ENCODE measurements around the gene LAMA2. TPM values are rescaled to one million over a fixed set of nuclear protein-coding genes. Genes with fewer than 3 reads are reported as not detected.

LAMA2 gene
- total RNA-seq, 3 donors from 2014 or later (not counting 1 experiment from before 2014, with no cell fraction given), result 2.1 to 5.3 (median 3.6) TPM

DNA sequence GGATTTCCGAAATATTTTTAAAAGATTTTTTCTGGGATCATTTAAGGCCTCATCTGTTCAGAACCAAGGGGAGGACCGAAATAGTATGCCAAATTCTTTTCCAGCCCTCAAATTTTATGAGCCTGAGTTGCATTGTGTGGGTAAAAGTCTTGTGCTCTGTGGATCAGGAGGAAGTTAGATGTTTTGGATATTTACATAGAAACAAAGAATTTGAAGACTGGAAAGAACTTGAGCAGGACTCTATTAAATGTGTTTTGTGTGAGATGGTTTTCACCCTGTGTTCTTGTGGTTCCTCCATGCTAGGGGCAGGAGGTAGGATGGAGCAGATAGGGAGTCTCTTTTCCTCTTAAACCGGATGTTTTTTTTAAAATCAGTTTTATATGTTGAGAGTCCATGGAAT lies 329.1 kb downstream of the LAMA2 start:
- Histone ChIP-seq H3K9me3 (ENCODE audit: control insufficient read depth, insufficient read depth, low read length) (no peaks in the 10 kb centered on the region), H3K27me3 (ENCODE audit: control insufficient read depth, insufficient read depth, low read length) (no peaks in the 10 kb centered on the region), H3K4me3 (ENCODE audit: low read length) (no peak overlapping the region), H3K36me3 (ENCODE audit: control insufficient read depth, insufficient read depth, low read length) (no peaks in the 10 kb centered on the region), H3K27ac (ENCODE audit: low read length) (no peak overlapping the region), H3K4me1 (ENCODE audit: control insufficient read depth, insufficient read depth, low read length) (no peaks in the 10 kb centered on the region)
- H3K36me3 Mint-ChIP-seq, result no peaks in the 10 kb centered on the region
- H3K27ac Mint-ChIP-seq, result no peak overlapping the region
- TF ChIP-seq CTCF (IDR thresholded peaks at IDR 0.05), result no peak
- no peak for ATAC-seq
- H3K4me3 Mint-ChIP-seq, result no peak overlapping the region
- intact Hi-C loops (cut with micrococcal nuclease), result no loop called here
- no peaks in the 10 kb centered on the region for H3K9me3 Mint-ChIP-seq
- 76% methylated on average over 3 of the region's 3 CpGs for WGBS (ENCODE audit: insufficient coverage)
- DNase-seq, result no peak
- H3K27me3 Mint-ChIP-seq (ENCODE audit: low read depth in 2 of 2), result peaks cover 6 to 22% of the 10 kb centered on the region in 2 donors
- H3K4me1 Mint-ChIP-seq, result no peaks in the 10 kb centered on the region

- no peaks in the 10 kb centered on the region for H3K27me3 ChIP-seq (ENCODE audit: control insufficient read depth, insufficient read depth, low read length)
- H3K4me1 Mint-ChIP-seq, result no peaks in the 10 kb centered on the region
- H3K9me3 Mint-ChIP-seq, result no peaks in the 10 kb centered on the region
- no peak overlapping the region for H3K4me3 Mint-ChIP-seq
- no peaks in the 10 kb centered on the region for H3K9me3 ChIP-seq (ENCODE audit: control insufficient read depth, insufficient read depth, low read length)
- no peaks in the 10 kb centered on the region for H3K36me3 Mint-ChIP-seq
- ATAC-seq (no peak), DNase-seq (no peak)
- no peak overlapping the region for H3K27ac Mint-ChIP-seq
- no peaks in the 10 kb centered on the region for H3K4me1 ChIP-seq (ENCODE audit: control insufficient read depth, insufficient read depth, low read length)
- TF ChIP-seq CTCF (IDR thresholded peaks at IDR 0.05), result no peak
- no peaks in the 10 kb centered on the region for H3K36me3 ChIP-seq (ENCODE audit: control insufficient read depth, insufficient read depth, low read length)
- H3K27me3 Mint-ChIP-seq (ENCODE audit: low read depth in 2 of 2), result peaks cover 3 to 12% of the 10 kb centered on the region in 2 donors
- no peak overlapping the region for H3K4me3 ChIP-seq (ENCODE audit: low read length)
- H3K27ac ChIP-seq (ENCODE audit: low read length), result no peak overlapping the region
- intact Hi-C loops (cut with micrococcal nuclease), result no loop called here
These were observed 332.3 kb downstream of the LAMA2 start for GRCh38 chr6:129215246-129215645.

GRCh38 chr6:129215916-129216520 lies 333.1 kb downstream of the LAMA2 start:
- intact Hi-C loops (cut with micrococcal nuclease), result no loop called here
- H3K4me3 ChIP-seq (ENCODE audit: low read length), result no peak overlapping the region
- no peaks in the 10 kb centered on the region for H3K9me3 ChIP-seq (ENCODE audit: control insufficient read depth, insufficient read depth, low read length)
- Mint-ChIP-seq H3K36me3 (no peaks in the 10 kb centered on the region), H3K9me3 (no peaks in the 10 kb centered on the region), H3K4me3 (no peak overlapping the region), H3K4me1 (no peaks in the 10 kb centered on the region), H3K27ac (no peak overlapping the region), H3K27me3 (ENCODE audit: low read depth in 2 of 2) (peaks cover 3 to 12% of the 10 kb centered on the region in 2 donors)
- no peaks in the 10 kb centered on the region for H3K4me1 ChIP-seq (ENCODE audit: control insufficient read depth, insufficient read depth, low read length)
- DNase-seq, result no peak
- no peaks in the 10 kb centered on the region for H3K36me3 ChIP-seq (ENCODE audit: control insufficient read depth, insufficient read depth, low read length)
- no peak for ATAC-seq
- H3K27ac ChIP-seq (ENCODE audit: low read length), result no peak overlapping the region
- H3K27me3 ChIP-seq (ENCODE audit: control insufficient read depth, insufficient read depth, low read length), result no peaks in the 10 kb centered on the region
- TF ChIP-seq CTCF (IDR thresholded peaks at IDR 0.05), result no peak
- no CpG with 5 or more reads among the region's 1 CpG for WGBS (ENCODE audit: insufficient coverage)

GRCh38 chr6:129217701-129218100 lies 334.8 kb downstream of the LAMA2 start:
- intact Hi-C loops (cut with micrococcal nuclease), result no loop called here

More at GRCh38 chr6:129217701-129218100, 334.8 kb downstream of the LAMA2 start:
- no peak overlapping the region for H3K27ac Mint-ChIP-seq
- H3K9me3 Mint-ChIP-seq, result no peaks in the 10 kb centered on the region
- H3K27me3 Mint-ChIP-seq (ENCODE audit: low read depth in 2 of 2), result peaks cover 3 to 12% of the 10 kb centered on the region in 2 donors
- no peaks in the 10 kb centered on the region for H3K27me3 ChIP-seq (ENCODE audit: control insufficient read depth, insufficient read depth, low read length)
- H3K36me3 ChIP-seq (ENCODE audit: control insufficient read depth, insufficient read depth, low read length), result no peaks in the 10 kb centered on the region
- H3K9me3 ChIP-seq (ENCODE audit: control insufficient read depth, insufficient read depth, low read length), result no peaks in the 10 kb centered on the region
- H3K4me3 ChIP-seq (ENCODE audit: low read length), result no peak overlapping the region
- ATAC-seq (no peak), DNase-seq (no peak)
- no peaks in the 10 kb centered on the region for H3K4me1 Mint-ChIP-seq
- H3K4me3 Mint-ChIP-seq, result no peak overlapping the region
- TF ChIP-seq CTCF (IDR thresholded peaks at IDR 0.05), result no peak
- no peaks in the 10 kb centered on the region for H3K36me3 Mint-ChIP-seq
- no peak overlapping the region for H3K27ac ChIP-seq (ENCODE audit: low read length)
- H3K4me1 ChIP-seq (ENCODE audit: control insufficient read depth, insufficient read depth, low read length), result no peaks in the 10 kb centered on the region
